ENCODE results near the gene NUP93.

Gene NUP93

GRCh38 chr16:56700195-56700594 lies 29.7 kb upstream of the NUP93 start:
- TF ChIP-seq CTCF (IDR thresholded peaks at IDR 0.05; ENCODE audit: low read depth, low read length) = no peak

GRCh38 chr16:56700631-56701030 lies 29.3 kb upstream of the NUP93 start:
- no peak overlapping the region for H3K4me3 ChIP-seq (ENCODE audit: low read depth, low read length)
- TF ChIP-seq CTCF (IDR thresholded peaks at IDR 0.05; ENCODE audit: low read depth, low read length) = no peak

More at GRCh38 chr16:56700195-56700594, 29.7 kb upstream of the NUP93 start:
- H3K4me3 ChIP-seq (ENCODE audit: low read depth, low read length) = no peak overlapping the region

- no peak for TF ChIP-seq CTCF (IDR thresholded peaks at IDR 0.05; ENCODE audit: low read depth, low read length)
- H3K4me3 ChIP-seq (ENCODE audit: low read depth, low read length) = no peak overlapping the region
Measured at GRCh38 chr16:56701534-56701933, 28.4 kb upstream of the NUP93 start.

- H3K4me3 ChIP-seq (ENCODE audit: low read depth, low read length) = no peak overlapping the region
- TF ChIP-seq CTCF (IDR thresholded peaks at IDR 0.05; ENCODE audit: low read depth, low read length) = no peak
Measured at GRCh38 chr16:56702836-56703235, 27.1 kb upstream of the NUP93 start.

- TF ChIP-seq CTCF (IDR thresholded peaks at IDR 0.05; ENCODE audit: low read depth, low read length) = no peak
- H3K4me3 ChIP-seq (ENCODE audit: low read depth, low read length) = no peak overlapping the region
Measured at GRCh38 chr16:56708525-56709442, 21.1 kb upstream of the NUP93 start.

GRCh38 chr16:56709443-56710040 lies 20.4 kb upstream of the NUP93 start:
- no peak for TF ChIP-seq CTCF (IDR thresholded peaks at IDR 0.05; ENCODE audit: low read depth, low read length)

GRCh38 chr16:56710181-56710737 lies 19.7 kb upstream of the NUP93 start:
- no peak overlapping the region for H3K4me3 ChIP-seq (ENCODE audit: low read depth, low read length)
- no peak for TF ChIP-seq CTCF (IDR thresholded peaks at IDR 0.05; ENCODE audit: low read depth, low read length)

More at GRCh38 chr16:56709443-56710040, 20.4 kb upstream of the NUP93 start:
- H3K4me3 ChIP-seq (ENCODE audit: low read depth, low read length) = no peak overlapping the region

All from WI38 (cell line).